ENCODE measurements around the gene ETV6.

ETV6 gene

DNA sequence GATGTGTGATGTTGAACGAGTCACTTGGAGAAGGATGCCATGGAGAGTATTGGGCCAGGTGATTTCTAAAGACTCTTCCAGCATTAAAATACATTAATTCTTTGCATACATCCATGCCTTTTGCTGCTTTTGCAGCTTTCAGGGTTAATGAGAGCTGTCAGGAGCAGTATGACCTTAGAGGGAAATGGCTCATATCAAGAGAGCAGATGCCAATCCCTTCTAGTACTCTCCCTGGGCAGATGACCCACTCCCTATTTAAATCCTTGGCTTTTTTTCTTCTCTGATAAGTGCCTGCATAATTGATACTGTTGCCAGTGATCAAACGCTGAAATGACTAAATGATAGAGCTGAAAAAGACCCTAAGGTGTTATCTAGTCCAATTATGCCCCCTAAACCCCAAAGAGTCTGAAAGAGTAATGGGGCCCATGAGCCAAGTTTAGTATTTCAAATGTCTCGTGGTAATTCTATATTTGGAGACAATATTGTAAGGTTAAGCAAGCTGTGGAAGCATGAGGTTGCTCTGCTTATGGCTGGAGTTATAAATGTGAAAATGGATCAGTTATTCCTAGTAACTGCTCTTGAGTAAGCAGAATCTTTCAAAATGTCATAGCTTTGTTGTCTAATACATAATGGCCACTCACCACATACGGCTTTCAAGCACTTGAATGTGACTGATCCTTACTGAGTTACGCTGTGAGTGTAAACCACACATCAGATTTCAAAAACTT is 137.3 kb downstream of the ETV6 start:
- no peak for DNase-seq

DNA sequence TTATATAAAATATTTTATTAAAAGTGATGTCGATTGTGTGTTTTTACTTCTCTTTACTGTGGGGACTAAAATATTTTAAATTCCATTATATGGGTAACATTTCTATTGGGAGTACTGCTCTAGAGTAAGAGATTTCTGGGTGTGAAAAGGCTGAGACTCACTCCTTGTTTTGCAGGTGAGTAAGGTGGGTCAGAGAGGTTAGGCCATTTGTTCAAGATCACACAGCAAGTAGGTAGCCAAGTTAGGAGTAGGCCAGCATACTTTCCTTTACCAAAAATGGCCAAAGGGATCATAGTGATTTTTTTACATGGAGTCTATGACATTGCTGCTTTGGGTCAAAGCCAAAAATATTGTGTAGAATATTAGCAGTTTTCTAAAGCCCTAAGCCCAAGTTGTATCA is 138.0 kb downstream of the ETV6 start:
- DNase-seq, result no peak

DNA sequence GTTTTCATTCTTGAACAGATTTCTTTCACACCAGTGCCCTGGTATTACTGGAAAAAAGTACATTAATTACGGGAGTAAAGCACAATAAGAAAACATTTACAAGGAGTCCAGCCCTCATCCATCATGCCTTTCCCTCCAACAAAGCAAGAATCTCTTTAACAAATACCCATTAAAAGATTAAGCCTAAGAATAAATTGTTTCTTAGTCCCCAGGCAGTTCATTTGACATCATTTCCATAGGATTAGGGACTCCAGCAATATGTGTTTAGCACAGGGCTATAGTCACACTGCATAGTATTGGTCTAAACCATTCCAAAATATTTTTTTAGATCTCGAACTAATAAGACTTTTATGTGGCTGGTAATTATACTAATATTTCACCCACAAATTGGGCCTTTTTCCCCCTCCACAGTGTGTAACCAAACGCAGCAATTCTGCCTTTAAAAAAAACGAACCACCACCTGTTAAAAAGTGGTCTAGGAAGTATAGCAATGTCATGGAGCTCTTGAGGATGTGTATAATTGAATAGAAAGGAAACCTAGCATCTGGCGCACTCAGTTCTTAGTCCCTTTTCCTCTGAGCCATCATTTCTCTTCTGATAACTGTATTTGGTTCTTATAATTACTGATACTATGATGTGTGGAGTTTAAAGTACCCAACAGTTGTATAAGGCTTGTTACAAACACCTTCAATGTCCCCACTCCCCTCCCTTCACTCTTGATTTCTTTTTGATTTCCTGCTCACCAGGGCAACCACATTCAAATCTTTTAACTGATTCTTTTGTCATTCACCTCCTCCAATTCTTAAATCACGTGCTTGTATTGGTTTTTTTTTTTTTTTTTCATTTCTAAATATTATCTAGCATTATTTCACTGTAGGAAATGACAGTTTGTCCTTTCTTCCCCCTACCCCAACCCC is 138.7 kb downstream of the ETV6 start:
- no peak for DNase-seq

DNA sequence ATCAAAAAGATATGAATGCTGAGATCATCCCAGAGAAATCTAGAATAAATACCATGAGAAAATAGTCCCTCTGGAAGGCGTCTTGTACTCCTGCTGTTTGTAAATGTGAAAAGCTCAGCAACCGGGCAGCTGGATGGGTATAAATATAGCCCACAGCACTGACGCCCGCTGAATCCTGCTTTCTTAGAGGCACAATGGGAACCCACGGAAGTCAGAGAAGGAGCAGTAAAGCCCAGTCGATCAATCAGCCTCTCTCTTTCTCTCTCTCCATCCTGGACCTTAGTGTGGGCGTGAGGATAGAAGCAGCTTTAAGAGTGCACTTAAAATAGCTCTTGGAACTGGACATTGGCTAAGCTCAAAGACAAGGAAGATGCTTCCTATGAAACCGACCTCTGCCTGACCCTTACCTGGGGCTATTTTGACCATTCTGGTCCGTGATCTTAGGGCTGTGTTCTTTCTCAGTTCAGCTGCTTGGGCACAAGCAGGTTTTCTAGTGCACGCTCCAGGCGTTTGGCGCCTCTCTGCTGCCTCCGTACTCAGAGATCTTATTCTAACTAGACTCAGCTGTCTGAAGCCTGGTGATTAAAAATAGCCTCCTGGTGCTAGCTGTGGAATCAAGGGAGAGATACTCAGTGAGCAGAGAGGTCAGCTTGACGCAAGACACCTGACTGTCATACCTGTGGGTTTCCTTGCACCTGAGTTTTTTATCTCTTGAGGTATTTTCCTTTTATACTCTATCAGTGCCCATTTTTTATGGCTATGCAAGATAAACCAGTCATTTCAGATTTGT is 144.6 kb downstream of the ETV6 start:
- no peak for DNase-seq

DNA sequence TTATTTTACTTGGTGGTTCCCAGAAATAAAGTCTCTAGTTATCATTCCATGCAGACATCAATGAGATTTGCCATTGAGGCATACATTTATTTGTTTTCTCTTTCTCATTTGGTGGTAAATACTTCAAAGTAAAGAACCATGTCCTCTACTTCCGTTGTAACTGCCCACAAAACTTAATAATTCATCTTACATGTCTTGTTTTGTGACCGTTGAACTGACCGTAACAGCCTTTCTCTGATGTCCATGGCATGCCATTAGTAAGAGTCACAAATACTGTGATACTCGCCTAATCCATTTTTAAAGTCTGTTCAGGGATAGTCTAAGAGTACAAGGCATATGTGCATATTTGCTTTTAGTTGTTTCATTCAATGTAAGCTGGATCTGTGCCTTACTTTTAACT is 145.3 kb downstream of the ETV6 start:
- no peak for DNase-seq

DNA sequence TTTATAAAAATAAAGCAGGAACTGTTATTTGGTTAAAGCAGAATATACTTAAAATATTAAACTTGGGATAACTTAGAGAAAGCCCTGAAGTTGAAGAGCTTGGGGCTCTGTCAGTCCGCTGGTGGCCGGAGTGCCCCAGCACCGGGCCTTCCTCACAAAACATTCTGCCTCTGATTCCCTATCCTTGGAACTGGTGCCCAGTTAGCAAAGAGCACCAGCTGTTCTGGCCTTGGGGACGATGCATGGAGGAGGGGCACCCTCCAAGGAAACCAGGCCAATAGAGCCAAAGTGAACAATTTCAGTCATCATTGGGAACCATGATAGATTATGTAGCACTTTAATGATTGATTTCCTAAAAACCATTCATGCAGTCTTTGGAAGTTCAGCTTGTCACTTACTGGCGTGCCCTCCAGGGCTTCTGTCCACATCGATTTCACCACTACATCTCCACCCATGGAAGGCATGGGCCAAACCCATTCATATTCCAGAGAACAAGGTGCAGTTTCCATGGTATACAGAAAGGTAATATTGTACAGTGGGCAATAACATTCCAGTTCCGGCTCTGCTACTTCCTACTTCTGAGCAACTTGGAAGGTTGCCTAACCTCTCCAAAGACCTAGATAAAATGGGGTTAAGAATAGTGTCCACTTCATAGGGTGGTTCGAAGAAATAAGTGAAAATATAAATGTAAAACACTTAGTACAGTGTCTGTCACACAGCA is 145.9 kb downstream of the ETV6 start:
- no peak for DNase-seq

DNA sequence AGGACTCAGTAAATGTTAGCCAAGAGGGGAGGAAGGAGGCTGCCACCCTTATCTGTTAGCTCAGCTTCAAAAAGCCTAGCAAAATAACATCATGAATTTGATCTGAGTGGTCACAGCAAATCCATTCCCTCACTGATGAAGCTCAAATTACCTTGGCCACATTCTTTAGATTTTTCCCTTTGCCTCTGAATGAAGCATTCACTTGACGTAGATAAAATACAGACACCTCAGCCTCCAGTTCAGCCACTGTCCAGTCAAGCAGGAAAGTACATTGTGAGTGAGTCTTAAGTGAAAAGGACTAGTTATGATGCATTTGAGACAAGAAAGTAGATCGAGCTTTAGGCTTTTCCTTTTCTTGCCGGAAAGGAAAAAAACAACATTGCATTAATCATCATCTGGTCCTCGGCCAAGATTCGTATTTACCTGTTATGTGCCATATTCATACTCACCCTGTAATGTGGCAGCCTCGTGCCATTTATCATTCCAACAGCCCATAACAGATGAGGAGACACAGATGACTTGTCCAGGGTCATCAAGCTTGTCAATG is 146.5 kb downstream of the ETV6 start:
- DNase-seq, result no peak

DNA sequence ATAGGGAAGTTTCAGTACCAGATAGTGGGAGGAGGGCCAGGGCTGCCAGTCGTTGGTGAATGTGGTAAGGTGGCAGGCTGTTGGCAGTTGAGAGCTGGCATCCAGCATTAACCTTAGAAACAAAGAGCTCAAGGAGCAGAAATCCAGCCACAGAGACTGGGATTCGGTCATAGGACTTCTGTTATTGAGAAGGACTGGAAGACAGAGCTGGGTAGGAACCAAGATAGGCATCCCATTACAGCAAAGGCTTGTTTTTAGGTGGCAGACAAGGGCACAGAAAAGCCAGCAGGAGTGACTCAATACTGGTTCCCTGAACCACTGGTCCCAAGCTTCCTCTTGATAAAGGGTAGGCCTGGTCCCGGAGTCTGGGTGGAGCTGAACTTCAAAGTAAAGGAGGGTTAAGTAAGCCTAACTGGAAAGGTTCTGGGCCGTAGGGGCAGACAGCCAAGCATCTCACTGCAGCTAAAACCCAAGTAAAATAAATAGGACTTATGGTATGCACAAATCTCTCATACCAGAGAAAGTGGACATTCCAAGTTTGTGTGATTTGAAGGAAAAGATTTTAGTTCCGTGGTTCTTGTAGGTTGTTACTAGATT is 147.9 kb downstream of the ETV6 start:
- DNase-seq, result no peak

DNA sequence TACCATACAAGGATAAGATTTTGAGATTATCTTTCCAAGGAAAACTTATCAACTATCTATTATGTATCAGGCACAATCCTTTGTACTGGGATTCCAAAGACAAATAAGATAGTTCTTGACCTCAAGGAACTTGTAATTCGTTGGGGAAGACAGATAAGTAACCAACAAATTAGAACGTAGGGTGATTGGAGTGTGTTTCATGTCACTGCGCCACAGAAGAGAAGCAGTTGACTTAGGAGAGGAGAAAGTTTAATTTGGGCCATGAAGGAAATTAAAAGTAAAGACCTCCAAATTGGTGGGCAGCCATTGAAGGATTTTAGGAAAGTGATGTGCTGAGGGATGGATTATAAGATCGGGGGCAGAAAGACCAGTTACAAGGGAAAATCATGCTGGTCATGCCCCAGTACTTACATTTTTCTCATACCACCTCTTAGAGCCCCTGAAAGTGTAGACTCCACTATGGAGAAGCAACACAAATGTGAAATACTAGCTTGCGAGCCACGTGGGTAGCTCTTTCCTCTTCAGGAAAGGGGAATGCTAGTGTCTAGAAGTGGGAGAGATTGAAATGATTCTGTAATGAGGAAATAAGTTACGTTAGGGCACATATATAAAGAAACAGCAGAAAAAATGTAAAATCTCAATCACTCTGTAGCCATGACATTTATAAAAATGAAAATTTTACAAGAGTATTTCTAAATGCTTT is 148.7 kb downstream of the ETV6 start:
- DNase-seq, result no peak

DNA sequence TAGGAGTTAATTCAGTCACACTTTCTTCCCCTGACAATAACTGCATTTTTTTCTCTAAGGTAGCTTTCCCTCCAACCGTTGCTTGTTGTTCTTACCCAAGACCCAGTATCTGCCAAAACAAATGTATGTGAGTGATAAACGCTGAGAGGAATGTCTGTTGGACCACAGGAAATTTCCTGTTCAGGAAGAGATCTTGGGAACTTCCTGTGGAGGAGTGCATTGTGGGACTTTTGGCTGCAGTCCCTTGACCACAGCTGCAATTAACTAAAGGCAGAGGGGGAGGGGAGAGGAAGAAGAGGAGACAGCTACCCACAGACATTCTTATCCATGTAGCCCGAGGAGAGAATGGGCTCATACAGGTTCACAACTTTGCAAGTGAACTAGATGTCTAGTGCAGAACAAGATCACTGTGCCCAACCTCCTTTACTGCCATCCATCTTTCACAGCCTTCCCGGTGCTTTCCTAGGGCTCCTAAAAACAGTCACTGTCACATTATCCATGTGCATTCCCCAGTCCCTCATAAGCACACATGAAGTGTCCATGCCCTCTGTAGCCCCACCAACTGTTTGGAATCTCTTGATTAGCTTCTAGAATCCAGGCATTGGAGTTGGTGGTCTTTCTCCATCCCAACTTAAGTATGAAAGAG is 149.5 kb downstream of the ETV6 start:
- DNase-seq, result no peak

DNA sequence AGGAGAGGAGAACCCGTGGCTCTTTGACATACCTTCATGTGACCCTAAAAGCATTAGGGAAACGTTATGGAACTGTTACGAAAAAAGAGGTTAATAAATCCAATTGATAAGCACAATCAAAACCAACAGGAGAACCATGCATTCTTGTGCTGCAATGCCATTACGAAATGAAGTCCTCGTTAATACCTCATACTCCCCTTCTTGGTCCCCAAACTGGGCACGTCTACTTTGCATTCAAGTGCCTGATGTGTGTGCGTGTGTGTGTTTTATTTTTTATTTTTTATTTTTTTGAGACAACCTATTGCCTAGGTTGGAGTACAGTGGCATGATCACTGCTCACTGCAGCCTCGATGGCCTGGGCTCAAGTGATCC is 150.0 kb downstream of the ETV6 start:
- DNase-seq, result no peak

DNA sequence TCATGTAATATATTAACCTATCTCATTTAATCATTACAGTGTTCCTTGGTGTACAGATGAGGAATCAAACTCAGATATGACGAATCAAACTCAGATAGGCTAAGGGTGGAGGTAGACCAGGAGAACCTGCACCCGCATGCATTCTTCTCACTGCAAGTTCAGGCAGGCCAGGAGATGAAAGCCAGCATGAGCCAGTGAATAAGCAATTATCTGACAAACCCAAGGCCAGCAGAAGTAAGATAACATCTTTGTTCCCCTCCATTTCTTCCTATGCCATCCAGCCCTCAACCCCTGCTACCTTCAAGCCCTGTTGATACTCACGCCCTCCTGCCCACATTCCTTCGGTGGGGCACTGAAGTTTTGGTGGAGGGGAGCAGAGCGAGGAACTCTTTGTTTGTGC is 152.2 kb downstream of the ETV6 start:
- DNase-seq, result no peak

DNA sequence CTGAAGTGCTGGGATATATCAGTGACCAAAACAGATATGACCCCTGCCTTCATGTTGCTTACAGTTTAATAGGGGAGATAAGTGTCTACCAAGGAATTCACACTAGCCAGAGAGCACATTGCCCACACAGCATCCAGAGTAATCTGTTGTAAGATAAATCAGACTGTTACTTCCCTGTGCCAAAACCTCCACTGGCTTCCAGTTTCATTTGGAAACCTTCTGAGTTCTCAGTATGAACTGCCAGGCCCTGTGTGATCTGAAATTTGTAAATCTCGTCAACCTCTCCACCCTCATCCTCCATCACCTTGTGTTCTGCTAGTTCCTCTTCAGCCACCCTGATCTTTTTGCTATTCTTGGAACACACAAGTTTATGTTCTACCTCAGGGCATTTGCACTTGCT is 154.7 kb downstream of the ETV6 start:
- DNase-seq, result no peak

DNA sequence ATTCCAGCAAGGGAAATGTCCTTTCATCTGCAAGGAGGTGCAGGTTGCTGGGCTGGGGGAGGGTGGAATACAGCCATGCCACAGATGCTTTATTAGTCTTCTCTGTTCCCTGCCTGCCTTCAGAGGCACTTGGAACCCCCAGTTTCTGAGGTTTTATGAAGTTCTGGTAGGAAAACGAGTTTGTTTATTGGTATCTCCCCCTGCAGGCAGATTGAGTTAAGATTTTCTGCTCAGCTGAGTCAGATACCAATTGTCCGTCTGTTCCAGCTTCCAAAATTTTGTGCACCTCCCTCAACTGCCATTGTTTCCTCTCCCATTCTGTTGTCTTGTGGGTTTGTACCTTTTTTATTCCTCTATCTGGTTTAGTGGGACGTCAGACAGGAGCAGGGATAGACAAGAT is 155.6 kb downstream of the ETV6 start:
- DNase-seq, result no peak

DNA sequence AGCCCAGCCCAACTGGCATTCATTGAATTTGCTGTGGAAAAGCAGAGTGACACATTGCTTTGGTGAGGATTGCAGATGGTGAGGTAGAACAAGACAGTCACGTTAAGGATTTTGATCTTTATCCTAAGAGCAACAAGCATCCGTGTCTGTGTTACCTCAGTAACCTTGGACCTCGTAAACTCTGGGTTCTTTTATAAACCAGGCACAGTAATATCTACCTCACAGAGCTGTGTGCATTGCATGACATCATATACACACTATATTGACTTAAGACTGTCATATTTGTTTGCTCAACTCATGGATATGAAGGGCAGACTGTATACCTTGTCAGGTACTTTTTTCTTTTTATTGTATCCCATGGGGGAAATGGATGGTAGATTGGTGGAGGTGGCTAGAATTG is 156.2 kb downstream of the ETV6 start:
- DNase-seq, result no peak

DNA sequence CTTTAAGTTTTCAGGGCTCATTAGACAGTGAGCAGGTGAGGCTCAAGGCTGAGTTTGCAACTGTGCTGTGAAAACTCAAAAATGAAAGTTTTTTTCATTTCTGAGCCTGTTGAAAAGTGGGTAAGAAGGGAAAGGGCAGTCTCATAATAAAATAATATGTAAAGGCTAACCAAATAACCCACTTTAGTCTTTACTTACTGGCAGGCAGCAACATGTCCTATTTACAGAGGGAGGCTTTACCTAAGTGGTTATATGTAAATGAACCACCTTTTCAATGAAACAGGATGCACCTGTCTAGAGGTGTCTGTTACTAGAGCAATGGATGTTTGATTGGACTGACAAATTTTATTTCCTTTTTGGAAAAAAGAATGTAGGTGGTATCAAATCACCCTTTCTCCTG is 158.0 kb downstream of the ETV6 start:
- DNase-seq, result no peak

DNA sequence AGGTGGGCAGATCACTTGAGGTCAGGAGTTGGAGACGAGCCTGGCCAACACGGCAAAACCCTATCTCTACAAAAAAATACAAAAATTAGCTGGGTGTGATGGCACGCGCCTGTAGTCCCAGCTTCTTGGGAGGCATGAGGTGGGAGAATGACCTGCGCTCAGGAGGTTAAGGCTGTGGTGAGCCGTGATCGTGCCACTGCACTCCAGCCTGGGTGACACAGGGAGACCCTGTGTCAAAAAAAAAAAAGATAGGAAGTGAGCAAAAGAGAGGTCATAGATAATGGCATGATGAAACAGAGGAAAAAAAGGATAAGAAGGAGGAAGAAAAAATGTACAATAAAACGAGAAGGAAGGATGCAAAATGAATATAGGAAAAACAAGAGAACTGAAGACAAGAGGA is 159.5 kb downstream of the ETV6 start:
- no peak for DNase-seq

DNA sequence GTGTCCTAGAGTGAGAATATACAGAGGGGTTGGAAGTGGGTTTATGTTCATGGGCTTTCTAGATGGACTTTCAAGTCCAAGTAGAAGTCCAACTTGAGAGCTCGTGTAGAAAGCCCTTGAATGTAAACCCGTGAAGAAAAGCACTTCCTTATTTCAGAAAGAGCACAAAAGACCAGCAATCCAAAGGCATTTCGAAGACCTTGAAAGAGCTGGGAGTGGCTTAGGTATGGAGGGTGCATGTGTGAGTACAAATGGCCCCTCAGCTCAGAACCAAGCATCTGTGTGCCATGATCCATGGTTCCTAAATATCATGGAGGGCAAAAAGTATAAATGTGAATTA is 160.7 kb downstream of the ETV6 start:
- no peak for DNase-seq

DNA sequence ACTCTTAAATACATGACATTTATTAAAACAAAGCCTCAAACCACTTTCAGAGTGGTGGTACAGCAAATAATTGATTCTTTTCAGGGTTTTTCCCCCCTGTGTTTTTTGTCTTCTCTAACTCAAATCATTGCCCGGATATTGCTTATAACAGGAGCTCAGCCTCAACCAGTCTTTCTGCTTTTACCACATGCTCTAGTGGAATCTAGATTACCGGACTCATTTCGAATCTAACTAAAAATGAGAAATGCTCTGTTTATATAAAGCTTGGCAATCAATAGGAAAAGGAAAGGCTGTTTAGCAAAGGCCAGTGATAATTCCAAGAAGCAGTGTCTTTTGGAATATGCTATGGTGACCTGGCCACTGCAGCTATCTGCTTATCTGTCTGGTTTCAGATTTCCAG is 161.5 kb downstream of the ETV6 start:
- DNase-seq, result no peak

DNA sequence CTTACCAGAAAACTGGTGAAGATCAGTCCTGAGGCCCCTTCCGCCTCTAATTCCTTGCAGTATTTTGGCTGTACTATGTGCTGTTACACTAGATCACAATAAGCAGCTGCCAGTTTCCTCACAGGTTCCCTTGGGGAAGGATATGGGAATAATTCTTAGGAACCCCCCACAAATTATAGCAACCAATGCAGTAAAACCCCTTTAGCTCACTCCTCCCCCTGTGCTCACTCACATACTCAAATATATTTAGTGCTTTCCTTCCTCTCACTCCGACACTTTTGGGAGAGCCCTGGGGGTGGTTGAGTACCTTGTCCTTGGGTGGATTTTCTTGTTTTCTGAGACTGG is 162.7 kb downstream of the ETV6 start:
- DNase-seq, result no peak

All from activated CD4-positive, alpha-beta T cell treated with anti-CD3 and anti-CD28 coated beads for 48 hours (primary cell).